ENCODE measurements around the gene OPRM1.

DNA sequence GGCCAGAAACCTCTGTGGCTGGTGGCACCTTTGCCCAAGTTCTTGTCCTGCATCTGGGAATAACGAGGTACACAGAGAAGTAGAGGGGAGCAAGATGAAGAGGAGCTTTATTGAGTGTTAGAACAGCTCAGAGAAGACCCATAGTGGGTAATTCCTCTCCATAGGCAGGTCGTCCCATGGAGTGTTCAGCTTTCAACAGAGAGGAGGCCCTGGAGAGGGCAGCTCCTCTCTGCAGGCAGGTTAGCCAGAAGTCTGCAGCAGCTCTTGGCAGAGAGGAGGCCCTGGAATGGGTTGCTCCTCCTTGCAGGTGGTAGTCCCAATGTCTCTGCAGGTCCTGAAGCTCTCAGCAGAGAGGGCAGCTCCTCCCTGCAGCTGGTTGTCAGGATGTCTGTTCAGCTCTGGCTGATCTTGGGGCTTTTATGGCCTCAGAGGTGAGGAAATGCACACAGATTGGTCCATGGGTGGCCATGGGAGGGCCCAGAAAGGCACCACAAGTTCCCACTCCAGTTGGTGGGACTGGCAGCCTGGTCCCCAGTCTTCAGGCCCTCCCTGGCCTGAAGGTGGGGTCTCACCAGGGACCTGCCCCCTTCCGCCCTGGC, 228.6 kb downstream of the OPRM1 start:
- TF ChIP-seq, protein P1, sequence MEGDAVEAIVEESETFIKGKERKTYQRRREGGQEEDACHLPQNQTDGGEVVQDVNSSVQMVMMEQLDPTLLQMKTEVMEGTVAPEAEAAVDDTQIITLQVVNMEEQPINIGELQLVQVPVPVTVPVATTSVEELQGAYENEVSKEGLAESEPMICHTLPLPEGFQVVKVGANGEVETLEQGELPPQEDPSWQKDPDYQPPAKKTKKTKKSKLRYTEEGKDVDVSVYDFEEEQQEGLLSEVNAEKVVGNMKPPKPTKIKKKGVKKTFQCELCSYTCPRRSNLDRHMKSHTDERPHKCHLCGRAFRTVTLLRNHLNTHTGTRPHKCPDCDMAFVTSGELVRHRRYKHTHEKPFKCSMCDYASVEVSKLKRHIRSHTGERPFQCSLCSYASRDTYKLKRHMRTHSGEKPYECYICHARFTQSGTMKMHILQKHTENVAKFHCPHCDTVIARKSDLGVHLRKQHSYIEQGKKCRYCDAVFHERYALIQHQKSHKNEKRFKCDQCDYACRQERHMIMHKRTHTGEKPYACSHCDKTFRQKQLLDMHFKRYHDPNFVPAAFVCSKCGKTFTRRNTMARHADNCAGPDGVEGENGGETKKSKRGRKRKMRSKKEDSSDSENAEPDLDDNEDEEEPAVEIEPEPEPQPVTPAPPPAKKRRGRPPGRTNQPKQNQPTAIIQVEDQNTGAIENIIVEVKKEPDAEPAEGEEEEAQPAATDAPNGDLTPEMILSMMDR (IDR thresholded peaks at IDR 0.05; ENCODE audit: low read depth, low read length, missing input control): no peak
- TF ChIP-seq FOXA2 (IDR thresholded peaks at IDR 0.05): no peak
- TF ChIP-seq, protein P2, sequence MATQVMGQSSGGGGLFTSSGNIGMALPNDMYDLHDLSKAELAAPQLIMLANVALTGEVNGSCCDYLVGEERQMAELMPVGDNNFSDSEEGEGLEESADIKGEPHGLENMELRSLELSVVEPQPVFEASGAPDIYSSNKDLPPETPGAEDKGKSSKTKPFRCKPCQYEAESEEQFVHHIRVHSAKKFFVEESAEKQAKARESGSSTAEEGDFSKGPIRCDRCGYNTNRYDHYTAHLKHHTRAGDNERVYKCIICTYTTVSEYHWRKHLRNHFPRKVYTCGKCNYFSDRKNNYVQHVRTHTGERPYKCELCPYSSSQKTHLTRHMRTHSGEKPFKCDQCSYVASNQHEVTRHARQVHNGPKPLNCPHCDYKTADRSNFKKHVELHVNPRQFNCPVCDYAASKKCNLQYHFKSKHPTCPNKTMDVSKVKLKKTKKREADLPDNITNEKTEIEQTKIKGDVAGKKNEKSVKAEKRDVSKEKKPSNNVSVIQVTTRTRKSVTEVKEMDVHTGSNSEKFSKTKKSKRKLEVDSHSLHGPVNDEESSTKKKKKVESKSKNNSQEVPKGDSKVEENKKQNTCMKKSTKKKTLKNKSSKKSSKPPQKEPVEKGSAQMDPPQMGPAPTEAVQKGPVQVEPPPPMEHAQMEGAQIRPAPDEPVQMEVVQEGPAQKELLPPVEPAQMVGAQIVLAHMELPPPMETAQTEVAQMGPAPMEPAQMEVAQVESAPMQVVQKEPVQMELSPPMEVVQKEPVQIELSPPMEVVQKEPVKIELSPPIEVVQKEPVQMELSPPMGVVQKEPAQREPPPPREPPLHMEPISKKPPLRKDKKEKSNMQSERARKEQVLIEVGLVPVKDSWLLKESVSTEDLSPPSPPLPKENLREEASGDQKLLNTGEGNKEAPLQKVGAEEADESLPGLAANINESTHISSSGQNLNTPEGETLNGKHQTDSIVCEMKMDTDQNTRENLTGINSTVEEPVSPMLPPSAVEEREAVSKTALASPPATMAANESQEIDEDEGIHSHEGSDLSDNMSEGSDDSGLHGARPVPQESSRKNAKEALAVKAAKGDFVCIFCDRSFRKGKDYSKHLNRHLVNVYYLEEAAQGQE (IDR thresholded peaks at IDR 0.05): no peak
- TF ChIP-seq, protein P3, sequence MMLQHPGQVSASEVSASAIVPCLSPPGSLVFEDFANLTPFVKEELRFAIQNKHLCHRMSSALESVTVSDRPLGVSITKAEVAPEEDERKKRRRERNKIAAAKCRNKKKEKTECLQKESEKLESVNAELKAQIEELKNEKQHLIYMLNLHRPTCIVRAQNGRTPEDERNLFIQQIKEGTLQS (IDR thresholded peaks at IDR 0.05): no peak
- no peak for TF ChIP-seq GABPA (IDR thresholded peaks at IDR 0.05 in 1 of 2, conservative IDR thresholded peaks at IDR 0.05 in 1 of 2)
- no peak for TF ChIP-seq HNF4G (IDR thresholded peaks at IDR 0.05)
- no peak for TF ChIP-seq JUND (IDR thresholded peaks at IDR 0.05)
- no peak for TF ChIP-seq MAX (IDR thresholded peaks at IDR 0.05)

Data from liver (tissue), 3 donors.